Fibroblast of lung (primary cell): Measurements from ENCODE around the gene SEMA5B.

ENCODE experiments used
- EZH2 ChIP-seq: IDR thresholded peaks from 2 replicates; pipeline ENCODE4 v1.5.1; 2012; ENCODE audit warnings: low read length, control low read depth, mild to moderate bottlenecking; ENCODE audit errors: missing control alignments
- TF ChIP-seq, protein P1 (sequence below), 2 donors: IDR thresholded peaks in 1 of 2; conservative IDR thresholded peaks in 1 of 2; 1 replicate in 1 of 2; 2 replicates in 1 of 2; pipeline ENCODE4 v1.5.1; 2011 to 2012; ENCODE audit warnings: low read length in 2 of 2, control low read depth in 1 of 2, inconsistent platforms in 1 of 2, low read depth in 1 of 2, mild to moderate bottlenecking in 1 of 2

DNA sequence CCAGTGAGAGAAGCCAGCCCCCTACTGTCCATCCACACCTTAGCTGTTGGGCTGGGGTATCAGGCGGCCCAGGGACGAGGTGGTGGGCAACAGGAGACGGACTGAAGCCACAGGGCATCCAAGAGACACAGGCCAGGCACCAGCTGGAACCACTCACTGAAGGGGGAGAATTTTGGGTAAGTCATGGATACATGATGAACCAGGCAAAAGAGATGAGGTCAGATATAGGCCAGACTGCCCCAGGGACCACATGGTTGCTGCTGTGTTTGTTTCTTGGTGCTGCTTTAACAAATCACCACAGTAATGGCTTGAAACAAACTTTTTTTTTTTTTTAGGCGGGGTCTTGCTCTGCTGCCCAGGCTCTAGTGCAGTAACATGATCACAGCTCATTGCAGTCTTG is 66.4 kb downstream of the SEMA5B start:
- TF ChIP-seq, protein P1, sequence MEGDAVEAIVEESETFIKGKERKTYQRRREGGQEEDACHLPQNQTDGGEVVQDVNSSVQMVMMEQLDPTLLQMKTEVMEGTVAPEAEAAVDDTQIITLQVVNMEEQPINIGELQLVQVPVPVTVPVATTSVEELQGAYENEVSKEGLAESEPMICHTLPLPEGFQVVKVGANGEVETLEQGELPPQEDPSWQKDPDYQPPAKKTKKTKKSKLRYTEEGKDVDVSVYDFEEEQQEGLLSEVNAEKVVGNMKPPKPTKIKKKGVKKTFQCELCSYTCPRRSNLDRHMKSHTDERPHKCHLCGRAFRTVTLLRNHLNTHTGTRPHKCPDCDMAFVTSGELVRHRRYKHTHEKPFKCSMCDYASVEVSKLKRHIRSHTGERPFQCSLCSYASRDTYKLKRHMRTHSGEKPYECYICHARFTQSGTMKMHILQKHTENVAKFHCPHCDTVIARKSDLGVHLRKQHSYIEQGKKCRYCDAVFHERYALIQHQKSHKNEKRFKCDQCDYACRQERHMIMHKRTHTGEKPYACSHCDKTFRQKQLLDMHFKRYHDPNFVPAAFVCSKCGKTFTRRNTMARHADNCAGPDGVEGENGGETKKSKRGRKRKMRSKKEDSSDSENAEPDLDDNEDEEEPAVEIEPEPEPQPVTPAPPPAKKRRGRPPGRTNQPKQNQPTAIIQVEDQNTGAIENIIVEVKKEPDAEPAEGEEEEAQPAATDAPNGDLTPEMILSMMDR (conservative IDR thresholded peaks at IDR 0.05 in 1 of 2, IDR thresholded peaks at IDR 0.05 in 1 of 2; ENCODE audit: low read depth in 1 of 2, low read length in 2 of 2): no peak
- TF ChIP-seq EZH2: no peak
